GM12892 (cell line): Measurements from ENCODE around the gene WNK2.

Experiments used
- POLR2A ChIP-seq: IDR thresholded peaks from 2 replicates; pipeline ENCODE4 v1.6.1; 2011; ENCODE audit warnings: low read depth, low read length, control low read depth
- POLR2AphosphoS5 ChIP-seq: IDR thresholded peaks from 2 replicates; pipeline ENCODE4 v1.6.1; 2011; ENCODE audit warnings: low read depth, low read length, control low read depth
- TAF1 ChIP-seq: IDR thresholded peaks from 2 replicates; pipeline ENCODE4 v1.6.1; 2011; ENCODE audit warnings: low read depth, mild to moderate bottlenecking, control low read depth, low read length, borderline replicate concordance

- no peak for TF ChIP-seq TAF1
- no peak for TF ChIP-seq POLR2AphosphoS5
- no peak for TF ChIP-seq POLR2A
Measured at GRCh38 chr9:93256878-93257807, 73.2 kb downstream of the WNK2 start.
